ENCODE measurements around the gene COL1A1. TPM values are rescaled to one million over a fixed set of nuclear protein-coding genes. Genes with fewer than 3 reads are reported as not detected.

COL1A1 gene
- total RNA-seq, 1 experiment from 2014 or later: 20.7 TPM

GRCh38 chr17:50164697-50164988 is 36.8 kb downstream of the COL1A1 start:
- no peaks in the 10 kb centered on the region for H3K79me2 ChIP-seq (ENCODE audit: low read depth)
- no peaks in the 10 kb centered on the region for H3K9me3 ChIP-seq (ENCODE audit: insufficient read depth, low read depth)
- H3F3A ChIP-seq (ENCODE audit: insufficient read depth, low read depth): peaks cover 12% of the 10 kb centered on the region; the same call in 1 of the 2 replicates
- H3K36me3 ChIP-seq (ENCODE audit: low read depth): no peaks in the 10 kb centered on the region
- no peak for DNase-seq
- H3K27me3 ChIP-seq (ENCODE audit: insufficient read depth, low read depth): no peaks in the 10 kb centered on the region
- TF ChIP-seq CTCF (conservative IDR thresholded peaks at IDR 0.05) (no peak), EZH2 (IDR thresholded peaks at IDR 0.05; ENCODE audit: low read depth) (no peak)
- H4K20me1 ChIP-seq (ENCODE audit: insufficient read depth): no peaks in the 10 kb centered on the region
- POLR2A ChIA-PET (ENCODE audit: unreplicated experiment): no interaction called here
- H3K4me3 ChIP-seq: no peak overlapping the region
- no peak overlapping the region for H3K4me2 ChIP-seq
- no peak overlapping the region for H3K27ac ChIP-seq
- H2AFZ ChIP-seq: no peak overlapping the region
- H3K9me2 ChIP-seq (ENCODE audit: insufficient read depth): no peaks in the 10 kb centered on the region
- H3K4me1 ChIP-seq (replicated peaks; ENCODE audit: insufficient read depth): peaks cover 8% of the 10 kb centered on the region
- CTCF ChIA-PET: no interaction called here
- BruUV-seq (replicated peaks): no TSS peak
- intact Hi-C loops (cut with micrococcal nuclease; ENCODE audit: unreplicated experiment): no loop called here

- POLR2A ChIA-PET (ENCODE audit: unreplicated experiment): interaction anchor here (0.7 kb wide), 1 partner anchor 36 kb away, joined by 4 read pairs; no protein-coding TSS in a partner anchor
- CTCF ChIA-PET: interaction anchor here (0.6 to 0.7 kb wide), 2 partner anchors 35 to 49 kb away, joined by 3 to 9 read pairs; no protein-coding TSS in a partner anchor
- H3K27ac ChIP-seq: no peak overlapping the region
Observed at GRCh38 chr17:50163843-50164696, 37.4 kb downstream of the COL1A1 start.

More at GRCh38 chr17:50163843-50164696, 37.4 kb downstream of the COL1A1 start:
- peaks cover 8% of the 10 kb centered on the region; the same call in 1 of the 2 replicates for H3F3A ChIP-seq (ENCODE audit: insufficient read depth, low read depth)
- no peak for DNase-seq
- H3K4me3 ChIP-seq: no peak overlapping the region
- H3K79me2 ChIP-seq (ENCODE audit: low read depth): no peaks in the 10 kb centered on the region
- H3K36me3 ChIP-seq (ENCODE audit: low read depth): no peaks in the 10 kb centered on the region
- no peak overlapping the region for H3K4me2 ChIP-seq
- intact Hi-C loops (cut with micrococcal nuclease; ENCODE audit: unreplicated experiment): no loop called here
- no peaks in the 10 kb centered on the region for H3K27me3 ChIP-seq (ENCODE audit: insufficient read depth, low read depth)
- H3K9me2 ChIP-seq (ENCODE audit: insufficient read depth): no peaks in the 10 kb centered on the region
- peaks cover 5% of the 10 kb centered on the region for H3K4me1 ChIP-seq (replicated peaks; ENCODE audit: insufficient read depth)
- TF ChIP-seq EZH2 (IDR thresholded peaks at IDR 0.05; ENCODE audit: low read depth) (no peak), CTCF (conservative IDR thresholded peaks at IDR 0.05) (no peak)
- H4K20me1 ChIP-seq (ENCODE audit: insufficient read depth): no peaks in the 10 kb centered on the region
- no peaks in the 10 kb centered on the region for H3K9me3 ChIP-seq (ENCODE audit: insufficient read depth, low read depth)
- BruUV-seq (replicated peaks): no TSS peak
- H2AFZ ChIP-seq: no peak overlapping the region
